ENCODE results near the gene EFNB3.

GRCh38 chr17:7674934-7675333 is 30.1 kb upstream of the EFNB3 start:
- no peak for TF ChIP-seq CTCF (IDR thresholded peaks at IDR 0.05)
- no peak for TF ChIP-seq POLR2A (IDR thresholded peaks at IDR 0.05)

All from stomach (tissue), 4 donors.